NCI-H524 treated with DMSO at 0.1 percent for 48 hours (cell line): ENCODE data around the gene CYTH4.

Experiments
- DNase-seq: peaks from one replicate; lab custom pipeline; 2025; lab: John Stamatoyannopoulos, UW

The CYTH4 gene

DNA sequence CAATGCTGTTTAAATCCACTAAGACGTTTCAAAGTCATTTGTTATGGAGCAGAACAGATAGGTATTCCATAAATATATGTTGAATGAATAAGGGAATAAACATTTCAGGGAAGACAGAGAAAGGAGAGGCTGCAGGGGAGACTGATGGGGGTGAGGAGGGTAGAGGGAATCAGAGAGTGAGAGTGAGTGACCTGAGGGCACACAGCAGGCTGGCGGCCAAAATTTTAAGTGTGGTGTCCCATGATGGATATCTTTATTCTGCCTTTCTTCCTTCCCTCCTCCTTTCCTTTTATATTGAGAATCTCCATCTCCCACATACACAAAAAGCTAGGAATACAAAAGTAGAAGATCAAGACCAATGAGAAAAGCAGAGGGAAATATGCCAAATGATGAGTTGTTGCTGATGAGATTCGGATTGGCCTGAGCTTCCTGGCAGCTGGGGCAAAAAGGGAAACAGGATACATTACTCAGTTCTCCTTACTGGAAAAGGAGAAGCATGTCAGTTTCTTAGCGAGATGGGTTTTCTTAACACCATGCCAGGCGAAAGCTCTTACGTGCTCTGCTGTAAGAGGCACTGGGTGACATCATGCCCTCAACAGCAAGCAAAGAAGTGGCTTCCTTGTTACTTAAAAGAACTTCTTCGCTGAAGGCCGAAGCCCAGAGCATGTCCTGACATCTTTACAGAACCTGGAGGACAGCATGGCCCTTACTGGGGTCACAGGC lies 11.2 kb upstream of the CYTH4 start:
- no peak for DNase-seq

DNA sequence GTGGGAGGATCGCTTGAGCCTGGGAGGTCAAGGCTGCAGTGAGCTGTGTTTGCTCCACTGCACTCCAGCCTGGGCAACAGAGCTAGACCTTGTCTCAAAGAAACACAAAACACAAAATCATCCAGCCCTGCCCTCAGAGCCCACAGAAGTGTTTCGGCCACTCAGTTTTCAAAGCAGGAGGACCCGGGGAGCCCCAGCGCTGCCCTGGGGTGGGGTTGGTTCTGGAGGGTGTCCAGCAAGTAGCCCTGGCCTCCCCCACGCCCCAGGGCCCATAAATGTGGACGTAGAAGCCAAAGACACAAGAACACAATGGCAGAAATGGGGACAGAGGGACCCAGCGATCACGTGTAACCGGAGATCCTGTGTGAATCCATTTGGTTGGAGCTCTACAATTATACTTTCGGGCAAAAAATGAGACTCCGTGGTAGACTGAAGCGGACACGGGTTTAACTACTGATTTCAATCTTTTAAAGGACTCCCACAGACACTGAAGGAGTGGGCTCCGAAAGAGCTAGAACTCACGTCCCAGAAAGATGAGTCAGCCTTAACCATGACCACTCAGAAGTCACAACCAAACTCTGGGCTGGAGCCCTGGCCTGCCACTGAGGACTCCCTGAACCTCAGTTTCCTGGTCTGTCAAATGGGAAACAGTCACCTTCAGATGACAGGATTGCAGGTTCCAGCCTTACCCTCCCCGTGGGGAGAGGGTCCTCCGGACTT lies 9.0 kb upstream of the CYTH4 start:
- no peak for DNase-seq

- no peak for DNase-seq
These were observed 8.5 kb upstream of the CYTH4 start for GRCh38 chr22:37273846-37274225.

DNA sequence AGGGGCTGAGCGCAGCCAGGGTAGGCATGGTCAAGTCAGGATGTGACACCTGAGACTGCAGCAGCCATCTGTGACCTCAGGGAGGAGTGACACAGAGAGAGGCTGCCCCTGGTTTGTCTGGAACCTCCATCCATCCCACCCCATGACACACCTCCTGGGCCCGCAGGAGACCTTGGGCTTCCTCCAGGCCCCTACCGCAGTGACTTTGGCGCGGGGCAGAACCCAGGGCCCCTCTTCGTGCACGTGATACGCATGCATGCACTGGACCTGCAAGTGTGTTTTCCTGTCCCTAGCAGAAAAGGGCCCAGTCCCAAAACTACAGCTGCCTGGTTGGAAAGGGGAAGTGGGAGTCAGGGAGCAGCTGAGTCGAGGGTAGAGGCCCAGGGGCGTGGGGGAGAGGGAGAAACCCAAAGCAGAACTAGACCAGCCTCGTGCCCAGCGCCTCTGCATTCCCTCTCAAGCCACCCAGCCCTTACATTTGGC lies 7.9 kb upstream of the CYTH4 start:
- DNase-seq = no peak

GRCh38 chr22:37275134-37275533 lies 7.2 kb upstream of the CYTH4 start:
- DNase-seq = no peak

DNA sequence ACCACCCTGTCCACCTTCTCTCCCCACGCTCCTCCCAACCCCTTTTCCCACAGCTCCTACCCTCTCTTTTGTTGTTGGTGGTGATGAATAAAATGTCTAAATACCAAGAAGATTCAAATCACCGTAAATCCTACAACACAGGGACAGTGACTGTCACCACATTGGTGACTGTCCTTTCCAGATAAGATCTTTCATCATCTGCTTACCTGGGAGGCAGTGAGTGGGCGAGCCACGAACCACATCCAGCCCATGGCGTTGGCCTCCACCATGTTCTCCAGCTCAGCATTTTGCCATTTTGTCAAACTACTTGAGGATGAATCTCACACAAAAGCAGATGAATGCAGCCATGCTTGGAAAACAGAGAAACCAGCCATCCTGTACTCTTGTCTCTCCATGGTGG lies 6.7 kb upstream of the CYTH4 start:
- DNase-seq = no peak

DNA sequence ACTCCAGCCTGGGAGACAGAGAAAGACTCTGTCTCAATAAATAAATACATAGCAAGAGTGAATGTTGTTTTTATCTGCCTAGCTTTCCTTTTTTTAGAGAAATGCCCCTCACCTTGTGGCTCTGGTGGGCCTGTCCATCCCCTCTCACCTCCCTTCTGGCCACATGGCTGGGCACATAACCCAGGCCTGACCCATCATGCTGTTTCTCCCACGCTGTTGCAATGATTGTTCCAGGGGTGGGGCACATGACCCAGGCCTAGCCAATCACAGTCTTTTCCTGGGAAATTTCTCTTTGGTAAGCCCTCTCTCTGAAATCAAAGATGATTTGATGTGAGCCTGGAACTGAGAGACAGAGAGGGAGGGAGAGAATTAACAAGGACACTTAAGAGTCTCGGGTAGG lies 5.5 kb upstream of the CYTH4 start:
- DNase-seq = no peak

DNA sequence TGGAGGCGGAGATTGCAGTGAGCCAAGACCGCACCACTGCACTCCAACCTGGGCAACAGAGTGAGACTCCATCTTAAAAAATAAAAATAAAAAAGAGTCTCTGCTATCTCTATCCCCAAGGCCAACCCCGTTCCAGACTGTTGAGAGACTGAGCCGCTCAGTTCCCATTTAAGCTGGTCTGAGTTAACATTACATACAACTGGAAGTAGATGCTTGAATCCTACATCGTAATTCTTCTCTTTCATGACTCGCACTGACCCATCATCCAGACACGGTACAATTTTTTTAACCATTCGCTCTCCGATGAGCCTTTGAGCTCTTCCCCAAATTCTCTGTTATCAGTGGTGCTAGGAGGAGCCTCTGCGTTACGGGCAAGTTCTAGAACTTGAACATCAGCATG lies 4.9 kb upstream of the CYTH4 start:
- DNase-seq = no peak

GRCh38 chr22:37278261-37278660 lies 4.0 kb upstream of the CYTH4 start:
- no peak for DNase-seq

- DNase-seq = no peak
These were observed 2.8 kb upstream of the CYTH4 start for GRCh38 chr22:37279331-37280181.

DNA sequence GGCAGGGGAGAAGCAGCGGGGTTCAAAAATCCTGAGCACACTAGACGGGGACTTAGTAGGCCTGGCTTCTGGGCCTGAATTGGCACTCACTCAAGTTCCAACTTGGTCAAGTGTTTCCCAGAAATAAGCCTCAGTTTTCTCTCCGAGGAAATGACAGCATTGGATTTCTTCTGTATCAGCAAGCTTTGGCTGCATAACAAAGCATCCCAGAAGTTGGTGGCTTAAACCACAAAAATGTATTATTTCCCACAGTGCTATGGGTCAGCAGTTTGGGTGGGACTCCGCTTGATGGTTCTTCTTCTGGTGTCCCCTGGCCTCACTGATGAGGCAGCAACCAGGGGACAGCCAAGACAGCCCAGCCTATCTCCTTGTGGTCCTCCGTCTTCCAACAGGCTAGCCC lies 1.6 kb upstream of the CYTH4 start:
- no peak for DNase-seq

- no peak for DNase-seq
These were observed 1.1 kb upstream of the CYTH4 start for GRCh38 chr22:37281195-37281594.

DNA sequence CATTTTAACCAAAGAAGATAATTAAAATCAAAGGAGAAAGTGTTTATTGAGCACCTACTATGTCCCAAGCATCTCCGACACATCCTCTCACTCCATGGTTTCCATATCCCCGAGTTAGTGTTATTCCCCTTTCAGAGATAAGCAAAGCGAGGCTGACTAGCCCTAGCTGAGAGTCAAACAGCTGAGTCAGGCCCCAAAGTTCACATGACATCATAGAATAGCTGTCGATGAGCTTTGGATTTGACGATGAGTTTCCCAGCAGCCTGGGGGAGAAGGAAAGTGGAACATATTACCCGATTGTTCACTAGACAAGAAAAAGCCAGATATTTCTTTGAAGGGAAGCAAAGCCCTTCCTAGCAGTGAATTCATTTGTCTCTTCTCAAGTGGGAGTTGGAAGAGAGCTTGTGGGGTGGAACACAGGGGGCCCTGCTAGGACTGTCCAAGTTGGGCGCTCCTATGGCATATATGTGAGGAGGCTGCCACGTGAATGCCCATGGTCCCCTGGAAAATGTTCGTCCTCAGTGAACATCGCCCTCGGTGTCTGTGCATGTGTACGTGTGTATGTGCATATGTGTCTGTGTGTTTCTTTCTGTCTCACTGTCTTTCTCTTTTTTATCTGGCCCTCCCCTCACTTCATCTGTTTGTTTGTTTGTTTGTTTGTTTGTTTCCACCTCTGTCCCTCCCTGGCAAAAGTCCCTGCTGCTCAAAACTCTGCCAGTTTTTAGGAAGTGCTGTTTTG lies 493 bp upstream of the CYTH4 start:
- no peak for DNase-seq

- DNase-seq = no peak
These were observed 1.2 kb downstream of the CYTH4 start for GRCh38 chr22:37283393-37283937.

DNA sequence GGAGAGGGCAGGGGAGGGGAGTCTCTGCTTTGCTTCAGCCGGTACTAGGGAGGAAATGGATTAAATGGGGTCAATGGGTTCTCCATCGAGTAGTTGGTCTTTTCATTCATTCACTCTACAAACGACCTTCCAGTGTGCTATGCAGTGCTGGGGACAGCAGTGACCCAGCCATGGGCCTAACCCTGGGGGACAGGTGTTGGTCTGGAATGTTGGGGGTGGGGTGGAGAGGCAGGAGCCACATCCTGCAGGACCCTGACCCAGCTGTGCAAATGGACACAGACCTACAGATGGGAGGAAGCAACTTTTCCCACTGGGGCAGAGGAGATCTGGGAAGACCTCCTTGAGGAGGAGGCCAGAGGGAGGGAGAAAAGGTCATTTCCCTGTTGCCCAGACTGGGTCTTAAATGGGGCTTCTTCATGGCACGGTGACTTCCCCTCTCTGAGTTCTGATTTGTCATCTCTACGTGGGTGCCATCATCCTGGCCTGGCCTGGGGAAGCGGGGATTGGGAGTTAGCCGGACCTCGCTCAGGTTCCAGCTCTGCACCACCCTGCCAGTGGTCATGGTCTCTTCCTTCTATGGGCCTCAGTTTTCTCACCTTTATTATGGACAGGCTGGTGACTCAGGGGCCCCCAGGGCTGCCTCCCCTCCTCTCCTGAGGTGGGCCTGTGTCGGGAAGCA lies 2.0 kb downstream of the CYTH4 start:
- DNase-seq = no peak

DNA sequence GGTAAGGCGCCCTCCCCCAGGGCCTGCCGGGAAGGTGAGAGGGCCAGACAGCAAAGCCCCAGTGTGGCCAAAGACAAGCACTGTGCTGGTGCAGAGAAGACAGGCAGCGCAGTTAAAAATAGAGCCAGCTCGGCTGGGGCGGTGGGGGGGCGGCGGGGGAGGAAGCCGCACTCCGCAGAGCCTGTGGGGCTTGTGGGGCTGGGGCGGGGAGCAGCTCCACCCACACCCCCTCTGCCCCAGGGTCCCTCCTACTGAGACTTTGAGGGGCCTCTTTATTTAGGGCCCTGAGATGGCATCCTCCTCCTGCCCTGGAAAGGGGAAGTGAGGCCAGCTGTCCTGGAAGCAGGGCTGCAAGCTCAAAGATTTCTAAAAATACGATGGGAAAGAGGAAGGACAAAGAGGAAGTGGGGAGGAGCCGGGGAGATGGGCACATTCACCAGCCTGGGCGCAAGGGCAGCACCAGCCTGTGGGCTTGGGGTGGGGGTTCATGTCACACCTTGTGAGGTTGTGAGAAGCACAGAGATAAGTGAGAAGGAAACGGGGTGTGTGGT lies 2.6 kb downstream of the CYTH4 start:
- no peak for DNase-seq

GRCh38 chr22:37285937-37286336 lies 3.6 kb downstream of the CYTH4 start:
- DNase-seq = no peak

DNA sequence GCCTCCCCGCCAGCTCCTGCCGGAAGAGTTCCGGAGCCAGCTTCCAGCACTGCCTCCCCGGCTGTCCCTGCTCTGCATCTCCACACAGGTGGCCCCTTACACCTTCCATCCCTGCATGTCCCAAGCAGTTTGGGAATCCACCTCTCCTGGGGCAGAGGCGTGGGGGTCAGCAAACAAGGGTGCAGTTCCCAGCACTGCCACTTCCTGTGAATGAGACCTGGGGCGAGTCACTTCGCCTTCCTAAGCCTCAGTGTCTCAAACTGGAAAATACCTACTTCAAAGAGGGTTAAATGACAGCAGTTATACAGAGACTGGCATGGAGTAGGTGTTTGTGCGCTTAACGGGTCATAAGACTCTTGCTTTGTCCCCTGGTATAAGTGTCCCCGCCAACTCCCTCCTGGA lies 5.2 kb downstream of the CYTH4 start:
- DNase-seq = no peak

DNA sequence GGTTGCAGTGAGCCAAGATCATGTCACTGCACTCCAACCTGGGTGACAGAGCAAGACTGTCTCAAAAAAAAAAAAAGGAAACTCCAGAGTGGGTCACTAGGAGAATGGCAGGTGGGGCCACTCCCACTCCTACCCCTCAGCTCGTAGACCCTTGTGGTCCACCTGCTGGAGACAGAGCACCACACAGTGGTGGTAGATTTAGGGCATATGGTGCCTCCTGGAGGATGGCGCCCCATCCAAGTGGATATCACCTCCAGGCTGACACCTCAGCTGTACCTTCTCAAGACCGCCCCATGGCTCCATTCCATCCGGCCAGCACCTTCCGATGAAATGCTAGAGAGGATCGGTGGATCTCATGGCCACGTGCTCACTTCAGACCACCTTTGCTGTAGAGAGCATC lies 6.2 kb downstream of the CYTH4 start:
- DNase-seq = no peak

DNA sequence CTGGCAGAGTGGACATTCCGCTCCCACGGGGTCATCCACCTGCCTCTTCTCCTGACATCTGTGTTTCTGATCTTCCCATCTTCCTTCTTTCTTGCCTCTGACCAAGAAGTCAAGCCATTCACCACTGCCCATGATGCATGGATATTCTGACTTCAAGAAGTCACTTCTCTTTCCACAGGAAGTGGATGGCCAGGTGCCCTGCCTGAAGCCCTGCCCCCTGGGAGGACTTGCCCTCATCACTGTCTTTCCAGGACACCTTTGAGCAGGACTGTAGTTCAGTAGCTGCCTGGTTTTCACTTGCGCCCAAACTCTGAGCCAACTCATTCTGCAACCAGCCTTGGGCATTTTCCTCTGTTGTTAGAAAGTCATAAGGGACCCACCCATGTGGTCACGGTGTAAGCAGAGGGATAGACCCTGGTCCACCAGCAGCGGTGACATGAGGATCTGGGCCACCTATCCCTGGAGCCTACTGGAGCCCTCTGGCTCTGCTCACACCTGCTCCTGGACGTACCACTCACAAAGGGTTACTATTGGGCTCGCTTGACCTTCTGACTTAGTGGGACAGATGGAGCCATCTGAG lies 6.9 kb downstream of the CYTH4 start:
- DNase-seq = no peak

- no peak for DNase-seq
These were observed 8.4 kb downstream of the CYTH4 start for GRCh38 chr22:37290737-37291136.
